Epithelial cell of prostate (primary cell): ENCODE results near the gene REEP6.

Experiments used
- DNase-seq: peaks from one replicate; pipeline ENCODE4 v3.0.0-alpha.2; 2011; ENCODE audit warnings: low read depth, low spot score
- H3K27ac ChIP-seq: fragments of 450-650 bp; 2 replicates; pipeline ENCODE4 v1.5.1; 2017; ENCODE audit warnings: mild to moderate bottlenecking

REEP6 gene

GRCh38 chr19:1491114-1491848 lies at the start of gene REEP6:
Gene REEP6 (plus strand): TSS chr19:1491181. CDS start chr19:1491270, 89 bp downstream.
- no peak within 1 kb of the TSS for H3K27ac ChIP-seq
- DNase-seq = no peak

- DNase-seq = no peak
- no peak overlapping the region for H3K27ac ChIP-seq
Measured at GRCh38 chr19:1441677-1442438, 49.1 kb upstream of the REEP6 start.

GRCh38 chr19:1445185-1445931 lies 45.6 kb upstream of the REEP6 start:
- DNase-seq = no peak

GRCh38 chr19:1445932-1446712 lies 44.9 kb upstream of the REEP6 start:
- no peak overlapping the region for H3K27ac ChIP-seq
- DNase-seq = no peak

More at GRCh38 chr19:1445185-1445931, 45.6 kb upstream of the REEP6 start:
- no peak overlapping the region for H3K27ac ChIP-seq

- no peak overlapping the region for H3K27ac ChIP-seq
- no peak for DNase-seq
Measured at GRCh38 chr19:1446713-1447481, 44.1 kb upstream of the REEP6 start.

DNA sequence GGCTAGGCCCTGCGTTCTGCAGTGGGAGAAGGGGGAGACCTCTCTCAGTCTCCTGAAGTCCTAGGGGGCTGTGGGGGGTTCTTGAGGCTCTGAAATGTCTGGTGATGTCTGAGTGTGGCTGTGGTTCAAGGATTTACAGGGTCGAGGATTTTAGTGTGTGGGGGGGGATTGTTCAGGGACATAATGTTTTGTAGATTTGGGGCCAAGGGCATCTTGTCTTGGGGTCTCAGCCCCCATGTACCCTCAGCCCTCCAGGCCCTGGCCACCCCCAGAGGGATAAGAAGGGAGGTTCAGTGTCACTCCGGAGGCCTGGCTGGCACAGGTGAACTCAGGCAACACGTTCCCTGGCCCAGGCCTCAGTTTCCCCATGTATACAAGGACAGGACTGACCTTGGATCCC lies 43.5 kb upstream of the REEP6 start:
- DNase-seq = no peak
- no peak overlapping the region for H3K27ac ChIP-seq

DNA sequence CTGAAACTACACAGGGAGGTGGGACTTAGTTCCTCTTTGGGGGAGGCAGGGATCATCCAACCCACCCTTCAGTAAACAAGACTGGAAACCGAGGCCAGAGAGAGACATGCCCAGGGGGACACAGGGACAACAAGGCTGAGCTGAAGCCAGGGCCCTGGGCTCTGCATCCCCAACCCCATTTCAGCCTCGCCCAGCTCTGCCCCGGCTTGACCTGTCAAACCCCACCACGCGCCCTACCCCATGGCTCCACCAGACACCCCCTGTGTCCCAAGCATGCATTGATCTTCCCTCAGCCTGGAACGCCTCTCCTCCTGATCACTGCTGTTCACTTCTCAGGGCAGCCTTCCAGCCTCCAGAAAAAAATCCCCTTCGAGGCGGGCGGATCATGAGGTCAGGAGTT lies 43.0 kb upstream of the REEP6 start:
- DNase-seq = no peak
- H3K27ac ChIP-seq = no peak overlapping the region

- H3K27ac ChIP-seq = no peak within 1 kb of the TSS
- DNase-seq = no peak
Measured at GRCh38 chr19:1449467-1450442, 41.2 kb upstream of the REEP6 start, which contains the start of gene APC2. Gene APC2 (plus strand): TSS chr19:1450121. CDS start chr19:1453002, 2,881 bp downstream.

DNA sequence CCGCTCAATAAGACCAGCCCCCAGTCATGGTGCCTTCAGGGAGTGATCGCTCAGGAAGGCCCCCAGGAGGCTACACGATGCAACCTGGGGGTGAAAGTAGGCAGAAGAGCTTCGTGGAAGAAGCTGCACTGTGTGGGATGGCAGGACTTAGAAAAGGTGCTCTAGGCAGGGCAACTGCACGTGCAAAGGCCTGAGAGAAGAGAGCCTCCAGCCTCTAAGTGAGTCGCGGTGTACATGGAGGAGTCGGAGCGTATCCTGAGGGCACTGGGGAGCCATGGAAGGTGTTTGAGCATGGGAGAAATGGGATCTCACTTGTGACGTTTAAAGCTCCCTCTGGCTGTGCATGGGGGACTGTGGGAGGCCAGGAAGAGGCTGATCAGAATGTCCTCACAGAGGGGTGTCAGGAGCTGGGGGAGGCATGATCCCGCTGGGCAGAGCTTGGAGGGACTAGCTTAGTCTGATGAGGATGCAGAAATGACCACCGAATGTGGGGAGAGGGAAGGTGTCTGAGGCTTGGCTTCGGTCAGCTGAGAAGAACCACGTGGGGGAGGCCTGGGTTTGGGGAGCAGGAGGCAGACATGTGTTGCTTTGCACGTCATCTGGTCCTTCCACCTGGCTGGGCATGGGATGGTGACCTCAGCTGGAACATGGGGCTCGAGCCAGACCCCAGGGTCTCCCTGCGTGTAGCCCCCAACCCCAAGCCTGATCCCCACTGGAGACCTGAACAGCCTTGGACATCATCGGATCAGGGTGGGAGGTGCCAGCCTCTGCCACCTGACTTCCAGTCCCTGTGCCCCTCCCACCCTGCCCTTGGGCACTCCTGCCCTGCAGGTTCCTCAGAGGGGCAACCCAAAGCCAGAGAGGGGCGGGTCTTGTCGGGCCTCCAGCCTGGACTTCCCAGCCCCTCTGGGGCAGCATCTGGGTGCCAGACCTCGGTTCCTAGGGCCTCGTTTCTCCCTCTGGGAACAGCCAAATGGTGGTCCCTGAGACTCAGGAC lies 39.9 kb upstream of the REEP6 start:
- H3K27ac ChIP-seq = no peak overlapping the region
- no peak for DNase-seq

GRCh38 chr19:1451916-1452801 lies 38.8 kb upstream of the REEP6 start:
- no peak for DNase-seq
- H3K27ac ChIP-seq = no peak overlapping the region

GRCh38 chr19:1452802-1453524 lies 38.0 kb upstream of the REEP6 start:
- no peak overlapping the region for H3K27ac ChIP-seq
- DNase-seq = no peak

- no peak overlapping the region for H3K27ac ChIP-seq
- DNase-seq = no peak
Measured at GRCh38 chr19:1453525-1454364, 37.2 kb upstream of the REEP6 start.

DNA sequence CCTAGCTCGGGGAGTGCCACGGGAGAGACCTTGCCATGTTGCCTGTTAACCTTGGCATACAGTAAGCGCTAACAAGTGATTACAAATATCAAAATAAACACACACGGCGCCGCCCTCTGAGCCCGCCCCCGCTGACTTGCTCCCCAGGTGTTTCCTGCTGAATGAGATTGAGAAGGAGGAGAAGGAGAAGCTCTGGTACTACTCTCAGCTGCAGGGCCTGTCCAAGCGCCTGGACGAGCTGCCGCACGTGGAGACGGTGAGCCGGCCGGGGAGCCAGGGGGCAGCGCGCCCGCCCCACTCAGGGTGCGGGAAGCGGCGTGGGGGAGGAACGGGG lies 36.0 kb upstream of the REEP6 start:
- DNase-seq = no peak
- H3K27ac ChIP-seq = peak overlapping the region; percentile 28

GRCh38 chr19:1455336-1456120 lies 35.5 kb upstream of the REEP6 start:
- peak overlapping the region; percentile 28 for H3K27ac ChIP-seq
- peak; percentile 44 for DNase-seq
